Measurements from ENCODE around the gene OR5D16.
"Not testable (repeated sequence)": the region's sequence is repeated elsewhere in the genome, so short reads cannot be mapped to it uniquely, and the experiment has no call there.

OR5D16 gene

GRCh38 chr11:55838452-55838851 lies at the start of gene OR5D16:
TSS of gene OR5D16 (plus strand) at chr11:55838752. CDS start at chr11:55838752, 0 bp downstream.
- no peak for DNase-seq (ENCODE audit: low read depth in 2 of 2)

DNA sequence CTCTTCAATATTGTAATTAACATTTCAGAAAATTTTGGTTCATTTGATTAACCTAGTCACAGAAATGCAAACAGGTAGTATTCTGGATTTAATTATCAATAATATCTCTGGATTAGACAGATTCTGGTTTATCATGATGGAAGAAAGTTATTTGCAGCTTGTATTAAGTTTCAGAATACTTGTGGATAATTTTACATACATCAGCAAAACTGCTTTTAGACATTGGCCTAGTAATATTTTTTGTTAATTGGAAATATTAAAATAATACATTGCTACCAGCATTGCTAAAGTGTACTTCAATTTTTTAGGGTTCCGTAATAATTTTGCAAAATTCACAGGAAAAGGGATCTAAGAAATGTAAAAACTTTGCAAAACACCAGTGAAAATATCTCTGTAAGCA lies 46.9 kb upstream of the OR5D16 start:
- DNase-seq (ENCODE audit: low read depth in 2 of 2): no peak

DNA sequence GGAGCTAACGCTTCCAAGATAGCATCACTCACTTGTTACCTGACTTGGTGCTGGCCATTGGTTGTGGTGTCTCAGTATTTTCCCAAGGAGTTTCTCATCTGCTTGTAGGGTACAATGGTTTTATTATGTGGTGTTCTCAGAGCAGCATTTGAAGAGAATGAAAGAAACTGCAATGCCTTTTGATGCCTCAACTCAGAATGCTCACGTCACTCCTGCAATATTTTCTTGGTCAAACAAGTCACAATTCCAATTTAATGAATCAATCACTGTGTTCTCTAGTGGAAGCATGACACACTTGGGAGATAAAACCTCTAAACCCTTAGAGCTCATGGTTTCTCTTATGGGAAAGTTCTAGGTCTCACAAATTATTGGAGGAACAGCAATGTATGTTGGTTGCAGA lies 45.2 kb upstream of the OR5D16 start:
- DNase-seq (ENCODE audit: low read depth in 2 of 2): no peak

GRCh38 chr11:55795256-55795655 lies 43.3 kb upstream of the OR5D16 start, which contains the start of gene OR5D14:
TSS of gene OR5D14 (plus strand) at chr11:55795556. CDS start at chr11:55795556, 0 bp downstream.
- DNase-seq (ENCODE audit: low read depth in 2 of 2): no peak

- no peak for DNase-seq (ENCODE audit: low read depth in 2 of 2)
These were observed 32.3 kb upstream of the OR5D16 start for GRCh38 chr11:55806248-55806647.

GRCh38 chr11:55811067-55811466 lies 27.5 kb upstream of the OR5D16 start, which contains the start of gene OR5L1:
TSS of gene OR5L1 (plus strand) at chr11:55811367. CDS start at chr11:55811467, 100 bp downstream.
- no peak for DNase-seq (ENCODE audit: low read depth in 2 of 2)

GRCh38 chr11:55819330-55819729 lies 19.2 kb upstream of the OR5D16 start, which contains the start of gene OR5D18:
TSS of gene OR5D18 (plus strand) at chr11:55819630. CDS start at chr11:55819630, 0 bp downstream.
- no peak for DNase-seq (ENCODE audit: low read depth in 2 of 2)

DNA sequence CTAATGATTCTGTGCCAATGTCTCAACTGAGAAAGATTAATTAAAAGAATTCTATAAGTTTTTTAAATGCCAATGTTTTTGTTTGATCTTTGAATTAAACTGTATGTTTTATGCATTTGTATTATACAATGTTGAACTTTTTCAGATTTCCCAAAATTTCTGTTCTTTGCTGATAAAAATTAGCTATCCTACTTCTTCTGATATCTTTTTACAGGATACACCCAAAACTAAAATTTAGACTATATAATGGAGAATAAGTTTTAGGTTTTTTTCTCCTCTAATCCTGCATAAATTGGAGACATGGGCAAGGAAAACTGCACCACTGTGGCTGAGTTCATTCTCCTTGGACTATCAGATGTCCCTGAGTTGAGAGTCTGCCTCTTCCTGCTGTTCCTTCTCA lies 11.6 kb upstream of the OR5D16 start, which contains the start of gene OR5L2:
Gene OR5L2, plus strand, starts transcription at position 301 of the 400 bp plus-strand sequence. Its CDS starts 0 bp downstream, at position 301.
- DNase-seq (ENCODE audit: low read depth in 2 of 2): no peak

DNA sequence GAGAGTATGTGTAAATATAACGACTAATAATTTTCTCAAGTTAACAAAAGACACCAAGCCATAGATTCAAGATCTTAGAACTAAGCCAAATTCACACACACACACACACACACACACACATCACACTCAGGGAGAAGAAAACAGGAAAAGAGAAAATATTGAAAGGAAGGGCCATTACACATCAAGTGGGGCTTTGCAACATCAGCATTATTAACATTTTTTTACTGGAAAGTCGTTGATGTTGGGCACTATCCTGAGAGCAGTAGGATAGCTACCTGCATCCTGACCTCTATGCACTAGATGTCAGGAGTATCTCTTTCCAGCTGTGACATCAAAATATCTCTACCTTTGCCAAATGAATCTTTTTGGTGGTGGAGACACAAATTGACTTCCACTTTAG lies 8.9 kb downstream of the OR5D16 start:
- DNase-seq (ENCODE audit: low read depth in 2 of 2): no peak

DNA sequence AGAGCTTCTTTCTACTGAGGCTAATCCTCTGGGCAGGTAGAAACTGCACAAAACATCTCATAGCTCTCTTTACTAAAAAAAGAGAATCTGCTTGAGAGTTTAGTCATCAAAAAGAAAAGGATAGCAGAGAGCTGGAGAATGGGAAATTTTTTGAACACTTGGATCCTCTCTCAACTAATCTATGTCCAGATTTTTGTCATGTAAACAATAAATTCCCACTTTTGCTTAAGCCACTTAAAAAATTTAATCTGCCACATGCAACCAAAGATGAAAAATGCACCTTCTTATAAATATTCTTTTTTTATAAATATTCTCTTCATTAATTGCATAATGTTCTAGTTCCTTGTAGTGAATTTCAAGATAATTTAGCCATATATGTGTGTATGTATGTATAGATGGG lies 10.5 kb downstream of the OR5D16 start:
- no peak for DNase-seq (ENCODE audit: low read depth in 2 of 2)

GRCh38 chr11:55852141-55852540 lies 13.6 kb downstream of the OR5D16 start:
- no peak for DNase-seq (ENCODE audit: low read depth in 2 of 2)

GRCh38 chr11:55854704-55855103 lies 16.2 kb downstream of the OR5D16 start:
- DNase-seq (ENCODE audit: low read depth in 2 of 2): no peak

DNA sequence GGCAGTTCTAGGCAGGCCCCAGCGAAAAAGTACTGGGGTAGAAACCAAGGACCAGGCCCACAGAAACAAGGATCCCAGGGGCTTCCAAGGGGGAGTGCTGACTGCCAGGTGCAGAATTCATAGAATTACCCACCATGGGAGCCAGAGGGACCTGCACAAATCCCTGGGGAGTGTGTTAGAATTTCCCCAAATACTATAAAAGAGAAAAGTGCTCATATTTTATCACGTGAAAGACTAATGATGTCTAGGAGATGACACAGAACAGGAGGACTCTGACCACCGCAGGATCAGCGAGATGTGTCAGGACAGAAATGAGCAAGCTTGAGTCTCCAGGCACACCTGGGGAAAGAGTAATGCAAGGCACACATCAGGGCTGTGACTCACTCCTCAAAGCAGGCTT lies 28.8 kb downstream of the OR5D16 start:
- not testable (repeated sequence) for DNase-seq (ENCODE audit: low read depth in 2 of 2)

DNA sequence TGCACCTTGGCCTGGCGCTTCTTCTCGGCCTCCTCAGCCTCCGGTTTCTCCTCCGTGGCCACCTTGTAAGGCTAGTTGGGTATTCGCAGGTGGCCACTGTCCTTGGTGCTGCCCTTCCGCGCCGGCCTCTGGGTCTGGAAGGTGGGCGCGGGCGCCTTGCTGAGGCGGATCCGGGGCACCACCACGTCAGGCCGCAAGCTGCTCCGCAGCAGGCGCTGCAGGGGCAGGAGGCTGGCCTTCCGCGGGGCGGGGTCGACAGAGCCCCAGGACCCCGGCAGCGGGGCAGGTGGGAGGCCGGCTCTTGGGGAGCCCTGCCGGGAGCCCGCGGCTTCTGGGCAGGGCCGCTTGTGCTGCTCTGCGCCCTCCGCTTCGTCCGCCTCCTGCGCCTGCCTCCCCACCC lies 34.2 kb downstream of the OR5D16 start:
- DNase-seq (ENCODE audit: low read depth in 2 of 2): not testable (repeated sequence)

DNA sequence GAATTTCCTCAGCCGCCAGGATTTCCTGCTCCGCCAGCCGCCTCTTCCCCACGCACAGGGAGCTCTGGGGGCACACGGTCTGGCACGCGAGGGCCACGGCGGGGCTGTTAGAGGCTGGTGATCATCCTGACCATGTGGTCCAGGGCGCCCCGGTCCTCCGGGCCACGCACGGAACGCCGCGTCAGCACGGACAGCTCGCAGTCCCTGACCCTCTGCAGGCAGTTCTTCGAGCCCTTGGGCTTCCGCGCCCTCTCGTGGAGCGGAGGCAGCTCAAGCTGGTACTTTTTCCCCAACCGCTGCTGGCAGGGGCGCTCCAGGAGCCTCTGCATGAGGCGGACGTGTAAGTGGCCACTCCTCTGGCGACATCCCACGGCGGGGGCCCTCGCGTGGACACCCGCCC lies 34.6 kb downstream of the OR5D16 start:
- not testable (repeated sequence) for DNase-seq (ENCODE audit: low read depth in 2 of 2)

- DNase-seq (ENCODE audit: low read depth in 2 of 2): not testable (repeated sequence)
These were observed 44.4 kb downstream of the OR5D16 start, which contains the start of gene TRIM51 for GRCh38 chr11:55882997-55883396. TSS of gene TRIM51 (plus strand) at chr11:55883297. CDS start at chr11:55885429, 2,132 bp downstream.

DNA sequence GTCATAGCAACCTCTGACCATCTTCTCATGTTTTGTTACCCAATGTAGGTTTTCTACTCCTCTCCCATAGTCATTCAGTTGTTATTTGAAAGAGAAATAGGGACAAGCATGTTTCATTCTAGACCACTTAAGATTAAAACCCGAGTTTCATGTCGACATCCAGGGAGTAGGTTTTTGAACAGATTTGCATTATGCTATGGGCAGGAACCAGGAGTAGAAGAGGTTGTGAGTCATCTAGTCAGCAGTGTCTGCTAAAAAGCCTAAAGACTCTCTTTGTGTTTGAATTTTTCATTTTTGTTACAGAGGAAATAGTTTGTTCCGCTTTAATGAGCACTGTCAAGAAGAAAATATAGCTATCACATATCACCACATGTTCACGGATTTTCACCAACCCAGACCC lies 46.4 kb downstream of the OR5D16 start:
- not testable (repeated sequence) for DNase-seq (ENCODE audit: low read depth in 2 of 2)

GRCh38 chr11:55885481-55885880 lies 46.9 kb downstream of the OR5D16 start:
- DNase-seq (ENCODE audit: low read depth in 2 of 2): not testable (repeated sequence)
